GM23338 (cell line): ENCODE results near the gene DVL2. TPM values are rescaled to one million over a fixed set of nuclear protein-coding genes. Genes with fewer than 3 reads are reported as not detected.

ENCODE experiments used
- ATAC-seq: fragments of 200-7000 bp; cut with Tn5 transposase; 3 replicates; pipeline ENCODE4 v1.9.1; 2020
- DNase-seq: peaks from one replicate; pipeline ENCODE4 v3.0.0-alpha.2; 2015; ENCODE audit warnings: low spot score
- H2AFZ ChIP-seq: fragments of 200-600 bp; sonication (generic); 2 replicates; pipeline ENCODE4 v1.8.0; 2016; ENCODE audit warnings: antibody characterized with exemption, mild to moderate bottlenecking, moderate library complexity
- H3F3A ChIP-seq: fragments of 200-600 bp; sonication (generic); replicated peaks from 2 replicates; pipeline ENCODE4 v1.8.0; 2017; ENCODE audit warnings: antibody characterized with exemption, mixed run types, low read depth
- H3K27ac ChIP-seq: fragments of 200-600 bp; sonication (generic); 2 replicates; pipeline ENCODE4 v1.6.1; 2016; ENCODE audit warnings: low read depth
- H3K27me3 ChIP-seq: fragments of 200-600 bp; sonication (generic); 2 replicates; pipeline ENCODE4 v1.8.0; 2016; ENCODE audit warnings: mild to moderate bottlenecking, mixed run types, moderate library complexity; ENCODE audit not compliant: insufficient read depth
- H3K36me3 ChIP-seq: fragments of 200-600 bp; sonication (generic); 2 replicates; pipeline ENCODE4 v1.8.0; 2016; ENCODE audit warnings: mild to moderate bottlenecking; ENCODE audit not compliant: insufficient read depth
- H3K4me1 ChIP-seq: fragments of 200-600 bp; sonication (generic); 2 replicates; pipeline ENCODE4 v1.8.0; 2016; ENCODE audit warnings: mild to moderate bottlenecking, moderate library complexity; ENCODE audit not compliant: insufficient read depth
- H3K4me2 ChIP-seq: fragments of 200-600 bp; sonication (generic); 2 replicates; pipeline ENCODE4 v1.7.1; 2017; ENCODE audit warnings: mixed run types
- H3K4me3 ChIP-seq: fragments of 200-600 bp; sonication (generic); 2 replicates; pipeline ENCODE4 v1.6.1; 2016; ENCODE audit warnings: mixed run types
- H3K79me2 ChIP-seq: fragments of 200-600 bp; sonication (generic); replicated peaks from 2 replicates; pipeline ENCODE4 v1.8.0; 2017; ENCODE audit warnings: mild to moderate bottlenecking; ENCODE audit not compliant: insufficient read depth
- H3K9me2 ChIP-seq: fragments of 200-600 bp; sonication (generic); 2 replicates; pipeline ENCODE4 v1.8.0; 2017; ENCODE audit not compliant: insufficient read depth
- H4K20me1 ChIP-seq: fragments of 200-600 bp; sonication (generic); replicated peaks from 2 replicates; pipeline ENCODE4 v1.8.0; 2017; ENCODE audit warnings: mild to moderate bottlenecking; ENCODE audit not compliant: insufficient read depth
- H3K27ac Mint-ChIP-seq: 2 replicates; pipeline ENCODE4 v1.8.0; 2020; ENCODE audit warnings: inconsistent platforms, mild to moderate bottlenecking, moderate library complexity, mixed read lengths
- H3K27me3 Mint-ChIP-seq: 3 replicates; pipeline ENCODE4 v1.8.0; 2022; ENCODE audit warnings: low read depth, mild to moderate bottlenecking, moderate library complexity, mixed read lengths, inconsistent platforms; ENCODE audit not compliant: insufficient read depth, poor library complexity
- H3K36me3 Mint-ChIP-seq: 3 replicates; pipeline ENCODE4 v1.8.0; 2021; ENCODE audit warnings: low read depth, mild to moderate bottlenecking, inconsistent platforms, moderate library complexity, mixed read lengths
- H3K4me1 Mint-ChIP-seq: 3 replicates; pipeline ENCODE4 v1.8.0; 2020; ENCODE audit warnings: mild to moderate bottlenecking, inconsistent platforms, mixed read lengths
- H3K4me3 Mint-ChIP-seq: 3 replicates; pipeline ENCODE4 v1.8.0; 2021; ENCODE audit warnings: moderate library complexity, mild to moderate bottlenecking, inconsistent platforms, mixed read lengths
- H3K9me3 Mint-ChIP-seq: 3 replicates; pipeline ENCODE4 v1.8.0; 2020; ENCODE audit warnings: moderate library complexity, mild to moderate bottlenecking, inconsistent platforms, mixed read lengths
- CREB1 ChIP-seq: fragments of 250-450 bp; sonication (Bioruptor Pico); IDR thresholded peaks from 2 replicates; pipeline ENCODE4 v1.5.0; 2020; ENCODE audit warnings: low read depth, mild to moderate bottlenecking, moderate library complexity
- CTCF ChIP-seq, 2 experiments: fragments of 200-600 bp in 1 of 2; sonication (generic) in 1 of 2; conservative IDR thresholded peaks; 2 replicates each; pipeline versions ENCODE4 v1.5.1 to v1.6.1; 2016 to 2017; ENCODE audit warnings: antibody characterized with exemption in 2 of 2, low read depth in 2 of 2, mild to moderate bottlenecking in 2 of 2, moderate library complexity in 1 of 2
- ETS1 ChIP-seq: IDR thresholded peaks from 2 replicates; pipeline ENCODE4 v1.6.1; 2016; ENCODE audit warnings: antibody characterized with exemption
- EZH2phosphoT487 ChIP-seq: fragments of 200-600 bp; sonication (generic); IDR thresholded peaks from one replicate; pipeline ENCODE4 v1.8.1; 2018; ENCODE audit warnings: antibody characterized with exemption; ENCODE audit not compliant: unreplicated experiment
- JUNB ChIP-seq: IDR thresholded peaks from one replicate; pipeline ENCODE4 v1.6.1; 2016; ENCODE audit warnings: antibody characterized with exemption; ENCODE audit not compliant: unreplicated experiment
- NANOG ChIP-seq: IDR thresholded peaks from 2 replicates; pipeline ENCODE4 v1.6.1; 2016; ENCODE audit warnings: antibody characterized with exemption, borderline replicate concordance
- POLR2AphosphoS5 ChIP-seq: IDR thresholded peaks from 2 replicates; pipeline ENCODE4 v1.6.1; 2016; ENCODE audit warnings: antibody characterized with exemption, low read depth
- ZNF114 ChIP-seq: fragments of 250-450 bp; sonication (Bioruptor Pico); IDR thresholded peaks from 2 replicates; pipeline ENCODE4 v1.5.0; 2020; ENCODE audit warnings: mild to moderate bottlenecking, moderate library complexity
- ZNF331 ChIP-seq: fragments of 250-450 bp; sonication (Bioruptor Pico); IDR thresholded peaks from 2 replicates; pipeline ENCODE4 v1.5.0; 2020; ENCODE audit warnings: low read depth, mild to moderate bottlenecking, moderate library complexity
- polyA plus RNA-seq: library from polyadenylated mRNA; unstranded; fragments of >200 nt; fragmentation: Nextera tagmentation; extraction: Ambion mirVana; gene quantifications from 2 replicates; pipeline ENCODE4 v1.2.1, GENCODE V29; 2016
- total RNA-seq: library from RNA; depleted of rRNA; stranded (reverse); fragments of >200 nt; shearing (Covaris generic); gene quantifications from 2 replicates; pipeline ENCODE4 v1.2.3, GENCODE V29; 2014

Gene DVL2
- total and polyA plus RNA-seq, 2 experiments from 2014 or later: 19.7 to 80.6 TPM

DNA sequence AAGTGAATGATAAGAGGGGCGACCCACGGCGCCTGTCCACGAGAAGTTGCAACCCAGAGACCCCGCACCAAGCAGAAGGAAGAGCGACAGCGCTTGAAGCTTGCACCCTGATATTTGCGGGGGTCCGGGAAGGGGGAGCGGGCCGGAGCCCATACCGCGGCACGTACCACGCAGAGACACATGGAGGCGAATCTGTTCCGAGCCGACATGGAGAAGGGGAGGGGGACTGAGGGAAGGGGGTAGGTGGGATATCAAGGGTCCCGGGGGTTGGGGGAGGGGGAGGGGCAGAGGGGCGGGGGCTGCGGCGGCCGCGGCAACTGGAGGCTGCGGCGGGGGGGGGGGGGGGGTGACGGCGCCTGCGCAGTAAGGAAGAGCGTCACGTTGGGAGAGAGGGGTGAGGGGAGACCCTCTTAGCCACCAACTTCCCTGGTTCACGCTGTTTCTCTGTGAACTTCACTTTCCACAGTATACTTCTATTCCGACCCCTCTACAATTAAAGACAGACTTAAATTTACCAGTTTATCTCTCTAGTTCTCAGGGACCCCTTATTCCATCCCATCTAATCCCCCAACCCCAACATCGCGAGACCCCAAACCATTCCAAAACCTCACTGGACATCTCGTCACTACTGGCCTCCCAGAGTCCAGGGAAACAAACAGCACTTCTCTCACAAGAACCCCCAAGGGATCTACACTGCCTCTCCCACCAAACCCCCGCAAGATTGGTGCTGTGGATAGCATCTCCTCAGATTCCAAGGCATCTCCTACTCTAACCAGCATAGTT is 22.6 kb downstream of the DVL2 start:
- Mint-ChIP-seq H3K4me3 (peak overlapping the region; percentile 82), H3K36me3 (peaks cover 3% of the 10 kb centered on the region; the same call in 2 of the 3 replicates), H3K27me3 (peaks cover 26% of the 10 kb centered on the region), H3K9me3 (no peaks in the 10 kb centered on the region), H3K27ac (peak overlapping the region; percentile 16), H3K4me1 (peaks cover 61% of the 10 kb centered on the region)
- H2AFZ ChIP-seq: no peak overlapping the region
- no peaks in the 10 kb centered on the region; the same call in 1 of the 2 replicates for H4K20me1 ChIP-seq
- H3K36me3 ChIP-seq: no peaks in the 10 kb centered on the region
- H3K27ac ChIP-seq: no peak overlapping the region
- H3K4me3 ChIP-seq: peak overlapping the region; percentile 80
- ATAC-seq (no peak), DNase-seq (peak; percentile 76)
- peak overlapping the region; percentile 98 for H3K4me2 ChIP-seq
- H3K4me1 ChIP-seq: peaks cover 55% of the 10 kb centered on the region
- H3K27me3 ChIP-seq: no peaks in the 10 kb centered on the region
- H3F3A ChIP-seq: peaks cover 20% of the 10 kb centered on the region
- peaks cover 53% of the 10 kb centered on the region for H3K79me2 ChIP-seq
- TF ChIP-seq CTCF (conservative IDR thresholded peaks at IDR 0.05; ENCODE audit: low read depth in 2 of 2): no peak
- no peak for TF ChIP-seq JUNB
- no peak for TF ChIP-seq ZNF114 (CRISPR knock-in tag)
- TF ChIP-seq CREB1 (CRISPR knock-in tag): no peak
- peak; percentile 21; the same call in 1 of the 2 replicates for TF ChIP-seq POLR2AphosphoS5
- H3K9me2 ChIP-seq: no peaks in the 10 kb centered on the region

- no peaks in the 10 kb centered on the region for H3K36me3 ChIP-seq
- peaks cover 8% of the 10 kb centered on the region for H3K36me3 Mint-ChIP-seq
- ATAC-seq (no peak), DNase-seq (no peak)
- H3F3A ChIP-seq: peaks cover 22% of the 10 kb centered on the region
- no peaks in the 10 kb centered on the region for H3K9me2 ChIP-seq
- peaks cover 10% of the 10 kb centered on the region for H4K20me1 ChIP-seq
- no peaks in the 10 kb centered on the region for H3K27me3 ChIP-seq
- H3K4me2 ChIP-seq: peak overlapping the region; percentile 80
- H3K27ac ChIP-seq: no peak overlapping the region
- H3K4me1 ChIP-seq: peaks cover 46% of the 10 kb centered on the region
- peaks cover 57% of the 10 kb centered on the region for H3K79me2 ChIP-seq
- no peaks in the 10 kb centered on the region; the same call in 2 of the 3 replicates for H3K9me3 Mint-ChIP-seq
- peak overlapping the region; percentile 69 for H3K4me3 Mint-ChIP-seq
- peak overlapping the region; percentile 57 for H3K27ac Mint-ChIP-seq
- H2AFZ ChIP-seq: no peak overlapping the region
- peaks cover 69% of the 10 kb centered on the region for H3K4me1 Mint-ChIP-seq
- peak overlapping the region; percentile 67 for H3K4me3 ChIP-seq
- H3K27me3 Mint-ChIP-seq: peaks cover 21% of the 10 kb centered on the region
- TF ChIP-seq EZH2phosphoT487 (no peak), JUNB (no peak), ZNF331 (CRISPR knock-in tag) (no peak), NANOG (no peak), ETS1 (no peak), CTCF (conservative IDR thresholded peaks at IDR 0.05; ENCODE audit: low read depth in 2 of 2) (no peak)
Measured at GRCh38 chr17:7208754-7209460, 25.4 kb downstream of the DVL2 start.
